ENCODE measurements around the gene BCL2L2.
A peak's percentile ranks its signal among the peaks of the same experiment; 100 is the strongest.
"Not testable (repeated sequence)": the region's sequence is repeated elsewhere in the genome, so short reads cannot be mapped to it uniquely, and the experiment has no call there.

The BCL2L2 gene

GRCh38 chr14:23306412-23307145 is at the start of gene BCL2L2:
Gene BCL2L2 (plus strand): TSS chr14:23306833. CDS start chr14:23307768, 935 bp downstream.
- peak; percentile 78 to 95 for DNase-seq

DNA sequence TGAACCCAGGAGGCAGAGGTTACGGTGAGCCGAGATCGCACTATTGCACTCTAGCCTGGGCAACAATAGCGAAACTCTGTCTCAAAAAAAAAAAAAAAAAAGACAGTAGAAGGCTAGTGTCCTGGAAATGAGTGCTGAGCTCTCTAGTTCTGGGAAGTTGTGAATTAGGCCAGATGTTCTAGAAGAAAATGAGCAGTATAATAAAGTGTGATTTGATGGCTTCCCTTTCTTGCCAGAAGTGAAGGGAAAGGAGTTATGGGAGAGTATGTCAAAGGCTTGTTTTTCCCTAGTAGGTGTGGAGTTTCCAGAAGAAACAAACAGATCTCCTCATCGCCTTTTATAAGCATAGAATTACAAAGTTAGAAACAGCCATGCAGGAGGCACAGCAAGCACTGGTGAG is 48.4 kb upstream of the BCL2L2 start:
- no peak for DNase-seq

GRCh38 chr14:23259426-23259825 is 47.2 kb upstream of the BCL2L2 start:
- DNase-seq: no peak

DNA sequence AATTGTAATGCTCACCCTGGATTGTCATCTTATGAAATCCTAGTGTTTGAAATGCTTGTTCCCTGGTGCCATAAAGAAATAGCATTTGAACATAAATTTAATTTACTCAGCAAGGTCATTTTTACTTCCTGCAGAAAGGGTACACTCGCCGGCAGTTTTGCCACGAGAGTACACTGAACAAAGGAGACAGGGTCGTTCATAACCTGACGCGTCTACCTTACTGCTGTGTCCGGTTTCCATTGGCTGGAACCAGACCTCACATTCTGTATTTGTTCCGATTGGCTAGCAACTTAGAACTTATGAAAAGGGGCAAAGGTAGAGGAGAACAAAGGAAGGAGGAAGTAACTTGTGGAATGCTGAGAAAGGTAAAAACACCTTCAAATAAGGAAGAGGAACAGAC is 45.8 kb upstream of the BCL2L2 start:
- DNase-seq: not testable (repeated sequence)

DNA sequence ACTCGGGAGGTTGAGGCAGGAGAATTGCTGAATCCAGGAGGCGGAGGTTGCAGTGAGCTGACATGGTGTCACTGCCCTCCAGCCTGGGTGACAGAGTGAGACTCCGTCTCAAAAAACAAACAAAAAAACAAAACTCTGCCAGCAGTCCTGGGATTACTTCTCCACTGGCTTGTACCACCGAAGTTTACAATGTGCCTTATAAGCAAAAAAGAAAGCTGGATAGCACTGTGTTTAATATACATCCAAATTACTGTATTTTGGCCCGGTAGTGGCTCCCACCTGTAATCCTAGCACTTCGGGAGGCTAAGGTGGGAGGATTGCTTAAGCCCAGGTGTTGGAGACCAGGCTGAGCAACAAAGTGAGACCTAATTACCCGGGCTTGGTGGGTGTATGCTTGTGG is 37.4 kb upstream of the BCL2L2 start:
- DNase-seq: no peak

- no peak for DNase-seq
Observed at GRCh38 chr14:23275412-23275811, 31.2 kb upstream of the BCL2L2 start.

DNA sequence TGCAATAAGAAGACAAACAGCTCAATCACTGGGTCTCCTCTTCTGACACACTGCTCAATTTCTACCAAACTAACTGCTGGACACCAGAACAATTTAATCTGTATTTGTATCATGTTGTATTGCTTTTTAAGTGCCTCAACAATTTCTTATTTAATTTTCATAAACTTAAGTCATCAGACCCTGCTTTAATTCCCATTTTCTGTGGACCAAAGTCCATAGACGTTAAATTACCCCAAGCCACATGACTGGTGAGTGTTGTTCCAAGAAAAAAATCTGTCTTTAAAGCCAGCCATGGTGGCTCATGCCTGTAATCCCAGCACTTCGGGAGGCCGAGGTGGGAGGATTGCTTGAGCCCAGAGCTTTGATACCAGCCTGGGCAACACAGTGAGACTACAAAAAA is 29.4 kb upstream of the BCL2L2 start:
- DNase-seq: no peak

- not testable (repeated sequence) for DNase-seq
Observed at GRCh38 chr14:23277928-23278327, 28.7 kb upstream of the BCL2L2 start.

DNA sequence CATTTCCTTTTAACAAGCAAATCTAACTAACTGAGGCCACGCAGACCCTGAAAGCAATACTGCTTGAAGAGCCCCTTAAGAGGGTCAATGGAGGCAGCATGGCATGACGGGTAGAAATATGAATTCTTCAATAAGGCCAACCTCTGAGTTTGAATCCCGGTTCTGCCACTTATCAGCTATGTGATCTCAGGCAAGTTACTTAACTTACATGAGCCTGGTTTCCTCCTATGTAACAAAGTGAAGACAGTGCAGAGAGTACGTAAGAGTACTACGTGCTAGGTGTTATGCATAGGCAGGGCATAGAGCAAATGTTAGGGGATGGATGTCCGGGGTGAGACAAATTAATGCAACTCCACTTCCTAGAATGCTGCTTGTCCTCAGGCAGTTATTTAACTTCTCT is 25.4 kb upstream of the BCL2L2 start:
- DNase-seq: no peak

- no peak for DNase-seq
Observed at GRCh38 chr14:23284654-23285529, 21.7 kb upstream of the BCL2L2 start.

- no peak for DNase-seq
Observed at GRCh38 chr14:23285530-23286019, 21.1 kb upstream of the BCL2L2 start.

GRCh38 chr14:23286020-23286901 is 20.4 kb upstream of the BCL2L2 start, which contains the start of gene HOMEZ:
Gene HOMEZ (minus strand): TSS chr14:23286132. CDS start chr14:23285952, 180 bp downstream.
- DNase-seq: peak; percentile 97 to 99

DNA sequence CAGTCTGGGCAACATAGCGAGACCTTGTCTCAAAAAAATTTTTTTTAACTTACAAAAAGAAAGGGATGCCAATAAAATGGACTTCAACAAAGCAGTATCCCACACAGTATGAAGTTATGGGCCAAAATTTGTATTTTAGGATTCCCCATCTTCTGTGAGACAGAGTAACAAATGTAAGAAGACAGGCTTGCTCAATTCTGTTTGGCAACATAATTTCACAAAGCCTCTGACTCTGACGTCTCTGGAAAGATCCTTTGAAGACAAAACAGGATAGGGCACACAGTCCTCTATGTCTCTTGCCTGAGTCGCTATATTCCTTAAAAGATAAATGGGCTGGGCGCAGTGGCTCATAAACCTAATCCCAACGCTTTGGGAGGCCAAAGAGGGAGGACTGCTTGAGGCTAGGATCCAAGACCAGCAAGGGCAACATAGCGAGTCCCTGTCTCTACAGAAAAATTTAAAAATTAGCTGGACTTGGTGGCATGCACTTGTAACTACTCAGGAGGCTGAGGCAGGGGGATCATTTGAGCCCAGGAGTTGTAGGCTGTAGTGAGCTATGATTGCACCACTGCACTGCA is 19.6 kb upstream of the BCL2L2 start:
- no peak for DNase-seq

GRCh38 chr14:23294734-23295561 is 11.7 kb upstream of the BCL2L2 start:
- DNase-seq: peak in 1 of 2 experiments; percentile 74

- DNase-seq: no peak
Observed at GRCh38 chr14:23296012-23296777, 10.4 kb upstream of the BCL2L2 start.

- DNase-seq: no peak
Observed at GRCh38 chr14:23297096-23297495, 9.5 kb upstream of the BCL2L2 start.

DNA sequence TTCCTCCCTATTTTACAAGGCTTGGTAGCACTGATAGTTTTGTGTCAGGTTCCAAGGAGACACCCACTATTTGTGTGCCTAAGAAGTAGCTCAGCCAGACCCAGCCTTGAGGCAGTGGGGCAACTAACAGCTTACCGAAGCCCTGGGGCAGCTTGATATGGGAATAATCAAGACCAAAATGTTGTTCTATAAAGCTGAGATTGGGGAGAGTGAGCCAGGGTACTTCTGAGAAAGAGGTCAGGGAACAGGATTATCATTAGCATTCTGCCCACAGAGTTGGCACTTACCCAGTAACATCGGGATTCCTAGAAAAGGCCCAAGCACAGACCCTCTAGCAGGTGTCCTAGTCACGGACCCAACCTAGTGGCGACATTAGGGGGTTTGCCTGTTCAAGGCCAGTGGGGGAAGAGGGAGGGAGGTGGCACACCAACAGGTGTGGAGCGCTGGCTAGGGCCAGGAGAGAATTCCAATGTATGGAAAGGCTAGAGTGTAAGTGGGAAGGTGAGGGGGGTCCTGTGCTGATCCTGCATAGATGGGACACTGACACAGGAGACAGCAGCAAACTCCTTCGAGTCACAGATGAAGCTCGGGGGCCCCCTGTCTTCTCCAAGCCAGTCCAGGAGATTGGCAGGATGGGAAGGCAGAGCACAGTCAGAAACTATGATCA is 8.9 kb upstream of the BCL2L2 start:
- no peak for DNase-seq

DNA sequence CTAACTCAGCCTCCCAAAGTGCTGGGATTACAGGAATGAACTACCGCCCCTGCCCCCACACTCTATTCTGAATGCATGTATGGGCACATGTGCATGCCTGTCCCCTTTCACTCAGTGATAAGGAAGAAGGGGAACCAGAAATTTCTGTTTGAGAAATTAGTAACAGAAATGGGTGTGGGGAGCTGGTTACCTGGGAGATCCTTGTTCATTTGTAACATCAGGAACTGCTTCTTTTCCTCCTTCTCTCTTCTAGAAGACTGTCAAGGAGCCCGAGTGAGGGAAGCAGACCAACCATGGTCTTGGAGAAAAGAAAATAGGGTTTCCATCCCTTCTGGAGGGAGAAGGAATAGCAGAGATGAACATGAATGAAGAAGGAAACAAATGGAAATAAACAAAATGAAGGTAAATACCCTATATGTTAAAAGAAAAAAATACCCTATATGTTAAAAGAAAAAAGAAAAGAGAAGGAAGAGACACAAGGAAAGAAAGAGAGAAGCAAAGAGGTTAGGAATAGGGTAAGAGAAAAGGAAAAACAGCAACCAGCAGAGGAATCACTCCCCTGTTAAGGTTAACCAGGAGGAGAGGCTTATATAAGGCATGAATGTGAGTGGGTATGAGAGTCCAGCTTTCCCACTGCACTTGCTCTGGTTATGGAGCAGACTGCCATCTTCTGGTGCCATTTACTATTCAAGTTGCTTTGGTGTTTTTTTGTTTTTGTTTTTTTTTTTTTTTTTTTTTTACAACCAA is 7.2 kb upstream of the BCL2L2 start:
- peak; percentile 29 to 42 for DNase-seq

- no peak for DNase-seq
Observed at GRCh38 chr14:23299986-23300686, 6.5 kb upstream of the BCL2L2 start.
